GM18502 (cell line): ENCODE data around the gene LRP3.
"Not testable (repeated sequence)": the region's sequence is repeated elsewhere in the genome, so short reads cannot be mapped to it uniquely, and the experiment has no call there.

ENCODE experiments used
- ATAC-seq: cut with Tn5 transposase; IDR thresholded peaks from one replicate; pipeline ENCODE4 v1.9.1; 2021; ENCODE audit warnings: mild to moderate bottlenecking; ENCODE audit not compliant: unreplicated experiment, poor library complexity

The LRP3 gene

GRCh38 chr19:33212436-33213172, 18.5 kb downstream of the LRP3 start:
- no peak for ATAC-seq

GRCh38 chr19:33214596-33214995, 20.5 kb downstream of the LRP3 start:
- ATAC-seq = no peak

- ATAC-seq = no peak
Observed at GRCh38 chr19:33215438-33216197, 21.5 kb downstream of the LRP3 start.

DNA sequence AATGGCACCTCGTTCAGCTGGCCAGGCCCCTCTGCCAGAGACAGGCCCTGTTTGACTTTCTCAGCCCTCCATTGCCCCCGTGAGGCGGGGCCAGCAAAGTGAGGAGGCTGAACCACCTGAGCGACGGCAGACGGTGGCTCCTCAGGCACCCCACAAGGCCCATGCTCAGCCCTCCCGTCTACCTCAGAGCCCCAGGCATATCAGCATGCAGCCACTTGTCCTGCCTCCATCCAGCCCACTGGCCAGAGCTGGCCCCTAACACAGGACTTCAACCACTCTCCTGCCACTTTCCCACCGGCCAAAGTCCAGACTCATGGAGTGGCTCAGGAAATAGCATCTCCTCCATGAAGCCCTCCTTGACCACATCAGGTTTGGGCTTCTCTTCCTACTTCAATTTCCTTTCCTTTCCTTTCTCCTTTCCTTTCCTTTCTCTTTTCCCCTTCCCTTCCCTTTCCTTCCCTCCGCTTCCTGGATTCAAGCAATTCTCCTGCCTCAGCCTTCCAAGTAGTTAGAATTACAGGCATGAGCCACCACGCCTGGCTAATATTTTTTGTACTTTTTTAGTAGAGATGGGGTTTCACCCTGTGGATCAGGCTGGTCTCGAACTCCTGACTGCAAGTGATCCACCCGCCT, 22.2 kb downstream of the LRP3 start:
- ATAC-seq = no peak

GRCh38 chr19:33217881-33218280, 23.8 kb downstream of the LRP3 start:
- ATAC-seq = no peak

GRCh38 chr19:33219261-33219815, 25.2 kb downstream of the LRP3 start:
- no peak for ATAC-seq

- no peak for ATAC-seq
Observed at GRCh38 chr19:33220115-33220514, 26.0 kb downstream of the LRP3 start.

- ATAC-seq = no peak
Observed at GRCh38 chr19:33220735-33221134, 26.6 kb downstream of the LRP3 start.

DNA sequence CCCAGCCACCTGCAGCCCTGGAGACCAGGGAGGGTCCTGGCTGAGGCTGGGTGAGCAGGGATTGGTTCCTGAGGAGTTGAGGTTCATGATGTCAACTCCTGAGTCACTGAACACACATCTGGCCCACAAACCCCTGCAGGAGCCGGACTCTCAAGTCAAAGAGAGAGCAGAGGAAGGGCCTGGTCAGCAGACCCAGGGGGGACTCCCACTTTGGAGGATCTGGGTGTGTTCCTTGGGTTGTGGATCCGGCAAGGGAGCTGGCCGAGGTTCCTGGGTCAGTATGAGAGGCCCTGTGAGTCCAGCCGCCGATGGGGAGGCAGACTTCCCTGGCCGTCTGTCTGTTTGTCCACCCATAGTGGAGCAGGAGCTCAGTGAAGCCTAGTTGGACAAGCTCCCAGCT, 27.5 kb downstream of the LRP3 start:
- no peak for ATAC-seq

- not testable (repeated sequence) for ATAC-seq
Observed at GRCh38 chr19:33222255-33222654, 28.1 kb downstream of the LRP3 start.

DNA sequence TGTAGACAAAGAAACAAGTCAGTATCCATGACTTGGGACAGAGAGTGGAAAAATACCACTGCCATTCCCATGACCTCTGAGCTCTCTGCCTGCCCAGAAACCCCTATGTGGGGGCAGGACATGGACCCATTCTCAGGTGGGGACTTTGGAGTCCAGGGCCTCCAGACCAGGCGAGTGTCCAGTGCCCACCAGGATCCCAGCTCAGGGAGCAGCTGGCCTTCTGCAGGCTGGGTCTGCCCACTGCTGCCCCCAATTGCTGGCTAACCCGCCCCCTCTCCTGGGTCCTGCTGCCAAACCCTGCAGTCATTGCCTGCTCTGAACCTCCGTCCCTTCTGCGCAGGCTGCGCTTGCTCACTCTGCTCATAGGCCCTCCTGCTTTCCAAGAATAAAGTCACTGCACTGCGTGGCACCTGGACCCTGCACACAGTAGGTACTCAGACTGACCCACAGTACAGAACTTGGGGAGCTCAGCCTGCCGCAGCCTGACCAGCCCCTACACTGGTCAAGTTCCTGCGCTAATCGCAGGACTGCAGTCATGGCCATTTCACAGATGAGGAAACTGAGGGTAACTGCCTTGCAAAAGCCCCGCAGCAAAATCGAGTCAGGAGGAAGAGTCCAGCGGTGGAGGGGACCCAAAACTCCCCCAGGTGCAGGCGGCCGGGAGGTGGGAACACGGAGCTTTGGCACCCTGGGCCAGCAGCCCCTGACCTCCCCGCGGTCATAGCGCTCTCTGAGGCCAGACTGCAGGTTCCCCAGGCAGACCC, 30.7 kb downstream of the LRP3 start:
- ATAC-seq = no peak

- no peak for ATAC-seq
Observed at GRCh38 chr19:33225458-33225926, 31.4 kb downstream of the LRP3 start, which contains the start of gene SLC7A10. TSS of gene SLC7A10 (minus strand) at chr19:33225850. CDS start at chr19:33225703, 147 bp downstream.

DNA sequence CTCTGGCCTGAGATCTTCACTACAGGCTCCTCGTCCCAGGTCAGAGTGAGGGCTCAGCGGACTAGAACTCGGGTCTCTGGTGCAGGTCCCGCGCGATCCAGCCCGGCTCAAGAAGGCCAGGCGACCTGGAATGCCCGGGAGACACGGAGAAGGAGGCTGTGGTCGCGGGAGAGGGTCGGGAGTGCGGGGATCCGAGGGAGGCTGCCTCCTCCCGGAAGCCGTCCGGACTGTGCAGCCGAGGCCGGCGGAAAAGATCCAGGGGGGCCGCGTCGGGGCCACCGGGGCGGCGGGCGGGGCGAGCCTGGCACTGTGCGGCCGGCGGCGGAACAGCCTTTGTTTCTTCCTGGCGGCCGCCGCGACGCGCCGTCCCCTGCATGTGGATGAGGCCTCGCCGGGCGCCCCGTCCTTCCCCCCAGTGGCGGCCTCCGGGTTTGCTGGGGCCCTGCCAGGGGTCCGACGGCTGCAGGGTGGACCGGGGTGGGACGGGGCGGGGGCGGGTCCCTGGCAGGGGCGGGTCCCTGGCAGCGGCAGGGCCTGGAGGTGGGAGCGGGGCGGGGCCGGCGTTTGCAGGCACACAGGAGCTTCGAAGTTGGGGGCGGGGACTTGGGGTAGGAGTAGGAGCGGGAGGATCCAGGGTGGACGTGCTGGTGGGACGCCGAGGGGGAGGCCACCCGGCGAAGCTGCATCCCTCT, 32.6 kb downstream of the LRP3 start:
- no peak for ATAC-seq

GRCh38 chr19:33227242-33227650, 33.1 kb downstream of the LRP3 start:
- ATAC-seq = no peak

GRCh38 chr19:33227870-33228599, 33.9 kb downstream of the LRP3 start:
- ATAC-seq = no peak

DNA sequence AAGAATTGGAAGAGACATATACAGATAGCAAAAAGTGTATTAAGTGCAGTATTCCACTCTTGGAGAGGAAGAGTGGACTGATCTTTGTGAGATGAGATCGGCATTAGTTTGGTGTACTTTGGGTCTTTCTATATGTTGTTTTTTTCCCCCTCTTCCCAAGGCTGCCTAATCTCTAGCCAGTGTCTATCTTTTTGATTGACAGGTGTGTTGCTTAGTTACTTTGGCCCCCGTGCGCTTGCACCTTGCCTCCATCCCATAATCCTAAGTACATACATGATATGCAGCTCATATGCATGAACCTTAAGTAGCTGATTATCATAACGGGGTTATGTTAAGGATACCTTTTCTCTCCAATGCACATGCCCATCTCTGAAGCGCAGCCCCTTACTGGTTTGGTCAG, 35.8 kb downstream of the LRP3 start:
- ATAC-seq = no peak

GRCh38 chr19:33231511-33231910, 37.4 kb downstream of the LRP3 start:
- no peak for ATAC-seq

GRCh38 chr19:33232656-33233055, 38.5 kb downstream of the LRP3 start:
- no peak for ATAC-seq
